OCI-LY1 (cell line): Measurements from ENCODE around the gene HSP90AA1.
"Not testable (repeated sequence)": the region's sequence is repeated elsewhere in the genome, so short reads cannot be mapped to it uniquely, and the experiment has no call there.

ENCODE experiments used
- CTCF ChIP-seq: fragments of 200-600 bp; sonication (generic), shearing (Covaris generic); IDR thresholded peaks from 2 replicates; pipeline ENCODE4 v1.5.1; 2017; ENCODE audit warnings: mild to moderate bottlenecking, antibody characterized with exemption, low read length, moderate library complexity, mixed read lengths
- EZH2 ChIP-seq: fragments of 200-600 bp; sonication (generic), shearing (Covaris generic); IDR thresholded peaks from 2 replicates; pipeline ENCODE4 v1.8.0; 2017; ENCODE audit warnings: borderline replicate concordance, mixed run types, mild to moderate bottlenecking, antibody characterized with exemption, low read length, moderate library complexity, mixed read lengths

- TF ChIP-seq CTCF, EZH2: not testable (repeated sequence)
Observed at GRCh38 chr14:102134719-102135118, 47.9 kb upstream of the HSP90AA1 start.
